Heart right ventricle (tissue), 16 donors: ENCODE data around the gene MYO1F. TPM values are rescaled to one million over a fixed set of nuclear protein-coding genes. Genes with fewer than 3 reads are reported as not detected.
A peak's percentile ranks its signal among the peaks of the same experiment; 100 is the strongest.

Experiments
- ATAC-seq, 8 donors: fragments of 200-7000 bp; cut with Tn5 transposase; one replicate each; pipeline ENCODE4 v1.9.1; 2020; ENCODE audit warnings: mild to moderate bottlenecking in 8 of 8, moderate library complexity in 8 of 8, moderate number of reproducible peaks in 1 of 8
- DNase-seq, 2 donors: peaks; one replicate each; pipeline ENCODE4 v3.0.0-alpha.2; 2020
- H3K27ac ChIP-seq, 10 donors: fragments of 200-600 bp; sonication (generic) in 2 of 10; one replicate each; pipeline versions ENCODE4 v1.5.0 to v1.8.0; 2020 to 2022; ENCODE audit warnings: mild to moderate bottlenecking in 3 of 10
- H3K27me3 ChIP-seq, 7 donors: fragments of 200-600 bp; one replicate each; pipeline ENCODE4 v1.8.0; 2021 to 2022; ENCODE audit warnings: mild to moderate bottlenecking in 2 of 7
- H3K36me3 ChIP-seq, 9 donors: fragments of 200-600 bp; sonication (generic) in 1 of 9; one replicate each; pipeline versions ENCODE4 v1.5.0 to v1.8.0; 2020 to 2022; ENCODE audit warnings: mild to moderate bottlenecking in 2 of 9
- H3K4me1 ChIP-seq, 9 donors: fragments of 200-600 bp; sonication (generic) in 1 of 9; one replicate each; pipeline versions ENCODE4 v1.5.0 to v1.8.0; 2020 to 2022; ENCODE audit warnings: mild to moderate bottlenecking in 4 of 9
- H3K4me3 ChIP-seq, 10 donors: fragments of 200-600 bp; sonication (generic) in 2 of 10; one replicate each; pipeline versions ENCODE4 v1.5.0 to v1.8.0; 2020 to 2022; ENCODE audit warnings: mild to moderate bottlenecking in 7 of 10, moderate library complexity in 2 of 10
- H3K9me3 ChIP-seq, 11 donors: fragments of 200-600 bp in 10 of 11; sonication (generic) in 2 of 11; one replicate each; pipeline versions ENCODE4 v1.5.0 to v1.8.0; 2013 to 2022; ENCODE audit warnings: mild to moderate bottlenecking in 2 of 11, control low read depth in 1 of 11, moderate library complexity in 1 of 11
- WGBS, 2 donors: extraction: QIAGEN DNeasy Blood & Tissue Kit; methylation state at CpG; one replicate each; pipeline ENCODE4 v1.1.7; 2013; ENCODE audit warnings: inconsistent platforms in 1 of 2; 5-methylcytosine and 5-hydroxymethylcytosine counted together
- intact Hi-C, 10 donors: fragments of 100-400 bp; cut with DNase I; formaldehyde crosslinking; loops; one replicate each; pipeline versions ENCODE4 v1.11.1 to v1.14.2; 2022
- polyA plus RNA-seq, 2 donors: library from polyadenylated mRNA; stranded (reverse); fragments of 200-250 nt; gene quantifications; one replicate each; pipeline ENCODE4 v1.2.3, GENCODE V29; 2013
- total RNA-seq, 10 donors: library from RNA; stranded (reverse); fragmentation: NEBNext Ultra II Directional in 3 of 10; extraction: Animal tissue kit (Norgen Biotek cat#: 25700) in 3 of 10; gene quantifications; one replicate each; pipeline versions ENCODE4 v1.2.1 to v1.2.4, GENCODE V29; 2021 to 2023
- TF ChIP-seq, protein P1 (sequence below), 9 donors: fragments of 200-600 bp; sonication (generic) in 2 of 9; IDR thresholded peaks; one replicate each; pipeline versions ENCODE4 v1.5.0 to v1.8.0; 2021 to 2022; ENCODE audit warnings: antibody characterized with exemption in 9 of 9, mild to moderate bottlenecking in 5 of 9, moderate library complexity in 1 of 9
- donor health status: Arrhythmogenic right ventricular cardiomyopathy.
- donor health status: ischemic (EF 13 %, LVEDD 7.1; RV severe dilation, severe dysfunction).
- donor health status: healthy with polysubstance abuse.
- donor health status: DM: no; HTN: yes; CAD: no.
- donor health status: DM: no; HTN: no; CAD: no.
- donor health status: ischemic (EF 25% LVEDD 6.9; RV normal size, moderate dysfunction).
- donor health status: ischemic (EF 25% LVEDD 5.7; RV mildly dilated, moderate dysfunction).
- donor health status: healthy.
- donor health status: DM: yes; HTN: yes; CAD: no.
- donor health status: Ischemic cardiomyopathy.
- donor health status: ischemic (EF 35%, LVEDD 5.7; RV mildly dilated, moderate dysfunction).
- donor health status: nonischemic (EF 11% LVEDD 7.7; RV severe dilation, severe dysfunction).
- donor health status: DM: yes; HTN: yes; CAD: no.
- donor health status: PGD.
- donor health status: ischemic (EF 29% LVEDD 5.4; RV normal size, mild dysfunction).
- donor health status: nonischemic (EF 23%, LVEDD 6.1; RV moderate dilation, normal function).

The MYO1F gene
- total and polyA plus RNA-seq, 12 donors = 2.0 to 25.7 (median 6.5) TPM

DNA sequence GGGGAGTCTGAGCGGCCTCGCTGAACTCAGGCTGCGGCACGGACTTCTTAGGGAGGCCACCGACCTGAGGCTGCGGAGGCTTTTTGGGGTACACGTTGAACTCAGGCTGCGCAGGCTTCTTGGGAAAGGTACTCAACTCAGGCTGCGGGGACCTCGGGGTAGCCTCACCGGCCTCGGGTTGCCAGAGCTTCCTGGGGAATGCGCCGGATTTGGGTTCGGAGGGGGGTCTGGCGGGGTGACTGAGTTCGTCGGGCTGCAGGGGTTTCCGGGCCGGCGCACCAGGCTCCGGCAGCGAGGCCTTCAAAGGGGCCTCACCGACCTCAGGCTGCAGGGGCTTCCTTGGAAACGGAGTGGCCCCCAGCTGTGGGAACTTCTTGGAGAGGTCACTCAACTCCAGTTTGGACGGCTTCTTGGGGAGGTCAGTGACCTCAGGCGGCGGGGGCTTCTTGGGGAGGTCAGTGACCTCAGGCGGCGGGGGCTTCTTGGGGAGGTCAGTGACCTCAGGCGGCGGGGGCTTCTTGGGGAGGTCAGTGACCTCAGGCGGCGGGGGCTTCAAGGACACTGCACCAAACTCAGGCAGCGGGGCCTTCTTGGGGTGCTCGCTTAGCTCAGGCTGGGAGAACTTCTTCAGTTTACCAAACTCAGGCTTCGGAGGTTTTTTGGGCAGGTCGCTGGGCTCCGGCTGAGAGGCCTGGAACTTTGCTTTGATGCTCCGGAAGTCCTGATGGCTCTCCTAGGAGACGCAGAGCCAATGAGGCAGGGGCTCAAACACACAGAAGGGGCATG lies 78.0 kb downstream of the MYO1F start:
- Histone ChIP-seq H3K4me1 (peaks cover 0 to 51% (median 0%) of the 10 kb centered on the region in 9 donors), H3K36me3 (no peaks in the 10 kb centered on the region), H3K9me3 (no peaks in the 10 kb centered on the region), H3K27me3 (no peaks in the 10 kb centered on the region), H3K4me3 (no peak overlapping the region), H3K27ac (peak overlapping the region in 1 of 10 donors; percentile 79)
- TF ChIP-seq, protein P1, sequence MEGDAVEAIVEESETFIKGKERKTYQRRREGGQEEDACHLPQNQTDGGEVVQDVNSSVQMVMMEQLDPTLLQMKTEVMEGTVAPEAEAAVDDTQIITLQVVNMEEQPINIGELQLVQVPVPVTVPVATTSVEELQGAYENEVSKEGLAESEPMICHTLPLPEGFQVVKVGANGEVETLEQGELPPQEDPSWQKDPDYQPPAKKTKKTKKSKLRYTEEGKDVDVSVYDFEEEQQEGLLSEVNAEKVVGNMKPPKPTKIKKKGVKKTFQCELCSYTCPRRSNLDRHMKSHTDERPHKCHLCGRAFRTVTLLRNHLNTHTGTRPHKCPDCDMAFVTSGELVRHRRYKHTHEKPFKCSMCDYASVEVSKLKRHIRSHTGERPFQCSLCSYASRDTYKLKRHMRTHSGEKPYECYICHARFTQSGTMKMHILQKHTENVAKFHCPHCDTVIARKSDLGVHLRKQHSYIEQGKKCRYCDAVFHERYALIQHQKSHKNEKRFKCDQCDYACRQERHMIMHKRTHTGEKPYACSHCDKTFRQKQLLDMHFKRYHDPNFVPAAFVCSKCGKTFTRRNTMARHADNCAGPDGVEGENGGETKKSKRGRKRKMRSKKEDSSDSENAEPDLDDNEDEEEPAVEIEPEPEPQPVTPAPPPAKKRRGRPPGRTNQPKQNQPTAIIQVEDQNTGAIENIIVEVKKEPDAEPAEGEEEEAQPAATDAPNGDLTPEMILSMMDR (IDR thresholded peaks at IDR 0.05) = no peak
- WGBS, 2 donors = 87 to 91% methylated on average over 41 of the region's 41 CpGs
- intact Hi-C loops = no loop called here
- DNase-seq (no peak), ATAC-seq (no peak)

DNA sequence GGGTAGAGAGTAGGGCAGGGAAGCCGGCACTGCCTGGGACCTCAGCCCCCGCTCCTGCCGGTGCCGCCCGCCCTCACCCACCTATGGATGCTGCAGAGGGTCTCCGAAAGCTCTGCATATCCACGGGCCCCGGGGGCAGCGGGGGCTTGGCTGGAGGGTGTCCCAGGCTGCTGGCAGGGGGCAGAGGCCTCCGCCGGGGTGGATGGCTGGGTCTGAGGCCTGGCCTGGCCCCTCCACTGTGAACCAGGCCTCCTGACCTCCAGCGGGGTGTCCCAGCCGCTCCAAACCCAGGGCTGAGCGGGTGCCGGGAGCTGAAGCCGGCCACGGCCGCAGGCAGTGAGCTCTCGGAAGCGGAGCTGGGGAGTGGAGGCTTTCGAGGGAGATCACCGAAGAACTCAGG lies 78.9 kb downstream of the MYO1F start:
- no peak overlapping the region for H3K27ac ChIP-seq
- no peaks in the 10 kb centered on the region for H3K36me3 ChIP-seq
- TF ChIP-seq, protein P1 (IDR thresholded peaks at IDR 0.05) = no peak
- H3K9me3 ChIP-seq = no peaks in the 10 kb centered on the region
- no peak overlapping the region for H3K4me3 ChIP-seq
- H3K27me3 ChIP-seq = no peaks in the 10 kb centered on the region
- peaks cover 0 to 45% (median 0%) of the 10 kb centered on the region in 9 donors for H3K4me1 ChIP-seq
- 82 to 86% methylated on average over 22 of the region's 22 CpGs for whole genome bisulfite sequencing, 2 donors
- intact Hi-C loops = no loop called here
- peak in 1 of 8 donors; percentile 15 for ATAC-seq
- DNase-seq = no peak

DNA sequence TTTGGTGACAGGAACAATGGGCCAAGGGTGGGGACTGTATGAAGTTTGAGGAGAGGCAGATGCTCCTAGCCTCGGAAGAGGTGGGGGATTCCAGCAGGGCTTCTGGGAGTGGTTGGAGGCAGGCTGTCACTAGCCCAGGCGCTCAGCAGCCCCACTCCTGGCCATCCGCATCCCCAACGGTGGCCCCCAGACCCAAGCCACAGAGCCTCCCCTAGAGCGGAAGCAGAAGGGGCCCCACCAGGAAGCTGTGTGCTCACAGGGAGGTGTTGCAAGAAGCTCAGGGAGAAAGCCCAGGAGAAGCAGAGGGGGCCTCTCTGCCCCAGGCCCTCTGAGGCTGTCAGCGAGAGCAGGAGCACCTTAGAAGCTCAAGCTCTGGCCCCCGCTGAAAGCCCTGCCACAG lies 83.1 kb downstream of the MYO1F start:
- intact Hi-C loops = no loop called here
- ATAC-seq (peak in 1 of 8 donors; percentile 26), DNase-seq (no peak)
- H3K4me1 ChIP-seq = peaks cover 0 to 16% (median 0%) of the 10 kb centered on the region in 9 donors
- no peak overlapping the region for H3K4me3 ChIP-seq
- 66 to 75% methylated on average over 7 of the region's 7 CpGs for WGBS, 2 donors
- peaks cover 0 to 18% (median under 1%) of the 10 kb centered on the region in 9 donors for H3K36me3 ChIP-seq
- TF ChIP-seq, protein P1 (IDR thresholded peaks at IDR 0.05) = no peak
- H3K27me3 ChIP-seq = no peaks in the 10 kb centered on the region
- H3K9me3 ChIP-seq = no peaks in the 10 kb centered on the region
- H3K27ac ChIP-seq = peak overlapping the region in 1 of 10 donors; percentile 69

DNA sequence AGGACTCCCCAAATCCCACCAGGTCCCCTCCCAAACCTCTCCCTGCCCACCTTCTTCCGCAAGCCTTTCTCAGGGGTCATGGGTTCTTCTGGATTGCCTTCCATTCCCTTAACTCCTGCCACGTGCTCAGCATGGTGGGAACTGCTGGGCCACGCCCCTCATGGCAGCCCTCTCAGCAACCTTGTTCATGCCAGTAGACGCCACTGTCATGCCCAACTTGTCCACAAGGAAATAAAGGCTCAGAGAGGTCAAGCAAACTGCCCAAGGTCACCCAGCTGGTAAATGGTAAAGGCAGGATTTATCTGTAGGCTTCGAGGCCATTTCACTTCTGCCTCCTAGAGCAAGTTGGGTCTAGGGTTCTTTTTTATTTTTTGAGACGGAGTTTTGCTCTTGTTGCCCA lies 85.7 kb downstream of the MYO1F start:
- WGBS, 2 donors = 89 to 90% methylated on average over 6 of the region's 6 CpGs
- no peak overlapping the region for H3K27ac ChIP-seq
- DNase-seq = no peak
- peaks cover 0 to 42% (median 0%) of the 10 kb centered on the region in 9 donors for H3K4me1 ChIP-seq
- H3K36me3 ChIP-seq = peaks cover 0 to 43% (median 25%) of the 10 kb centered on the region in 9 donors
- no peaks in the 10 kb centered on the region for H3K27me3 ChIP-seq
- ATAC-seq = no peak
- TF ChIP-seq, protein P1 (IDR thresholded peaks at IDR 0.05) = peak in 1 of 9 donors; percentile 16
- no peak overlapping the region for H3K4me3 ChIP-seq
- intact Hi-C loops = no loop called here
- H3K9me3 ChIP-seq = no peaks in the 10 kb centered on the region
